Activated gamma-delta T cell treated with Interleukin-2 at 50 U/mL for 16 hours (primary cell): ENCODE data around the gene KCND2.

Source experiments
- DNase-seq: peaks from one replicate; pipeline ENCODE4 v3.0.0-alpha.2; 2020

Gene KCND2

DNA sequence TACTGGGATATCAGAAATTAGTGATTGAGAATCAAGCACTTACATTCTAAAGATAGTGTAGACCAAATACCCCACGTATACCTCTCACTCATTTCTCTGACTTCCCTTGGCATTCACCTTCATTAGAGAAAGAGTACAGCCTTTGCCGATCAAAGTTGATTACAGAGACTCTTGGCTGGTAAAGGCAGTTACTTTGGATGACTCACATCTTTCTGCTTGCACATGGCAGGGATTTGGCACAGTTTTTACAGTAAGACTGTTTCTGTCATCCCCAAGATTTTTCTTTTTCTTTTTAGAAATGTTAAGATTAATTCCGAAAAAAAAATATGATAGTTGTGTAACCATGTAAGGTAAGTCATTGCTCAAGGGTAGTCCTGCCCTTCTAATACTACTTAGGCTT, 442.0 kb downstream of the KCND2 start:
- no peak for DNase-seq

DNA sequence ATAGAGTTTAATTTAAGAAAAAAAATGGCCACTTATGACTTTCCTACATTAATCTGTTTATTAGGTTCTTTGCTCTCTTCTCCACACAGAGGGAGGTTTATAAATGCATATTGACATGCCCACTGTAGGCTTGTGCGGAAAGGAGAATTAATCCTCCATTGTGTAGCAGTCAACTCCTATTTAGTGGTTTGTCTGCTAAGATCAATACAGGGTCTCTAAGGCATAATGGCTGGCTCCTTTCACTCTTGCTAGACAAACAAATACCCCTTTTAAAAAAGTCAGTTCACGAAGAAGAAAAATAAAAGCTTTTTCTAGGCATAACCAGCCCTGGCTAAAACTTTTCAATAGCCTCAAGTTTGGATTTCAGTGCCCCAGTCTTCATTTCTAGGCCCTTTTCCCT, 443.3 kb downstream of the KCND2 start:
- DNase-seq = no peak

DNA sequence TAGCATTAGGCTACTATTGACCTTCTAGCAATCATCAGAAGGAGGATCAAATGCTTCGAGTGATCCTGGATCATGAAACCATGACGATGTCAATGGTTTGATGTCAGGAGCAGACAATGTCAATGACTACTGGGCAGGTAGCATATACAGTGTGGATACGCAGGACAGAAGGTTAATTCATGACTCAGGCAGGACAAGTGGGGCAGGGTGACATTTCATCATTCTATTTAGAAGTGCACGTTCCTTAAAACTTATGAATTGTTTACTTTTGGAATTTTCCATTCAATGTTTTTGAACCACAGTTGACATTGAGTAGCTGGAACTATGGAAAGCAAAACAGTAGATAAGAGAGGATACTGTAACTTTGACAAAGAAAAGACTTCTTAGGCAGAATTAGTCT, 444.2 kb downstream of the KCND2 start:
- DNase-seq = no peak

DNA sequence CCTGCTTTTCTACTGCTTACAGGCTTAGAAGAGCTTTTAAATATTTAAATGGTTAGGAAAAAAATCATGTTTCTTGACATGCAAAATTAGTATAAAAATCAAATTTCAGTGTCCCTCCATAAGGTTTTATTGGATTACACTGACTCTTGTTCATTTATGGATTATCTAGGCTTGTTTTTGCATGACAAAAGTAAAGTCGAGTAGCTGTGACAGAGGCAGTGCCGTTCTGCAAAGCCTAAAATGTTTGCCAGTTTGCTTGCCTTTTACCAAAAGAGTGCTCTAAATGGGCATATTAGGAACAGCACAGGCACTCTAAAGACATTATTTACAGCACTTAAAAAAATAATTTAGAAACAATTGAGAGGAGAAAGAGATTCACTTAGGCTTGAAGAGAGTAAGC, 445.4 kb downstream of the KCND2 start:
- no peak for DNase-seq

DNA sequence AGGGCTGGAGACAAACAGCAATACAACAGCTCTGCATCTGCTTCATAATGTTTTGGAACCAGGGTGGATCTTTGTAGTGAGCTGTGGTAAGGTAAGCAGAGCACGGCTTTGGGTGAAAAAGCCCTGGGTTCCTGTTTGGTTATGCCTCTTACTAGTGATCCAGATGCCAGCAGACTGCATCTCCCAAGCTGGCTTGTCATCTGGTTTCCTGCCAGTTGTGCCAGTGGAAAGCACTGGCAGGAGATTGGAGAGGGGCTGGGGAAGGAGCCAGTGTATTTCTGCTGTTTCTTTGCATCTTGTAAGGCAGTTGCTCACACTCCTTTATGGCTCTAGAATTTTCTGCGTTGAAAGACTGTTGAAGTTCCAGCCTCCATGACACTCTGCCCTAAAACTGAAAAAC, 447.3 kb downstream of the KCND2 start:
- no peak for DNase-seq

DNA sequence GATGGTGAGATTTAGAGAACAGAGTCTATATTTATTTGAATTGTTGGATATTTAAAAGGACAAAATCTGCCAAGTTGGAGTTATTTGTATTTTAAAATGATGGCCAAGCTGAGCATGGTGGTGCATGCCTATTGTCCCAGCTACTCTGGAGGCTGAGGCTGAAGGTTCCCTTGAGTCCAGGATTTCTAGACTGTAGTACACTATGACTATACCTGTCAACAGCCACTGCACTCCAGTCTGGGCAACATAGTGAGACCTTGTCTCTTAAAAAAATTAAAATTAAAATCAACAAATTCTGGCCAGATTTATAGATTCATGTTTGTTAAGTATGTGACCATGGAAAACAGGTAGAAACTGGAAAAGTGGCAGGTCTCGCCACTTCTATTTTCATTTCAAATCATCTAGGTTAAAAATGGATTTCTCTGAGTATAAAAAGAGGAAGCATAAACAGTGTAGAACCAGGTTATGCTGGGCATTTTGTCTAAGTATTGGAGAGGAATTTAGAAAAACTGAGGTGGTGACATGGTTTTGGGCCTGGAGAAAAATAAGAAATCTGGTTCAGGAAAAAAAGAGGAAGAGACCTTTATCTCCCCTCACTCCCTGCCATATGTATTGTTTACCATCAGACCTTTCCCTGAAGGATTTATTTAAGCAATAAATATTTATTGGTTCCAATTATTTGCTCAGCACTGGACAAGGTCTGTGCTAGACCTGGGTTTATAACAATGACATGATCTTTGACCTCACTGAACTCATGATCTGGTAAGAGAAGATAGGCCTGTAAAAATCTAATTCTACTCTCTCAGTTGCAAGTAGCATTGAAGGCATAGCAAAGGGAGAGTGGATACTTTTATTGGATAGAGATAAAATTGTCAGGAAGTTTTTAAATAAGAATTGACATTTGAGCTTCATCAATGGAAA, 450.8 kb downstream of the KCND2 start:
- DNase-seq = no peak

DNA sequence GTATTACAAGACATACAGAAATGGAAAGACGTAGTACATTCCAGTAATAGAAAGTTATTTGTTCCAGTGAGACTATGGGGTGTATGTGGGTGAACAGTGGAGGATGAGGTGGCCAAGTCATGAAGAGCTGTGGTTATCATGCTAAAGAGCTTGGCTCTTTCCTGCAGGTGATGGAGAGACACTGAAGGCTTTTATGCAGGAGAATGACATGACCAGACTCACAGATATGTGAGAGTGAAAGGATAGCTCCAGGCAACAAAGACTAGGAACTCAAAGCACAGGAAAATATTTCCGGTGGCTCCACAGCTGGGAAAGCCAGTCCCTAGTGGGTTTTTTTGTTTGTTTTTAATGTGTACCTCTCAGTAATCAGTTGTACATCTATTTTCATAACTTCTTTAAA, 451.5 kb downstream of the KCND2 start:
- DNase-seq = no peak

DNA sequence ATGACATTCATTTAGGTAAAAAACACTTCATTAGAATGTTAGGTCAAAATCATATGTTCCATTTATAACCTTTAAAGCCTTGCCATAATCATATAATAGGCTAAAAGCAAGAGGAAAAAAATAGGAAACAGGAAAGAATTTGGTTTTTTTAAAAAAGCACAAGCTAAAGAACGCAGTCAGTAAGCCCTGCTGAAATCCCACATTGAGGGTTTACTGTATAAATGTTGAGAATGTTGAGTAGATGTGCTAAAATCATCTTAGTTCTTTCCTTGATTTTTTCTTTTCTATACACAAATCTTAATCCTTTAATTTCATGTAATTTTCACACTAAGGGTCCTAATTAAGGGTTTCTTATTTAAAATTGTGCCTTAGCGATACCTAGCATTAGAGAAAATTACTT, 452.0 kb downstream of the KCND2 start:
- no peak for DNase-seq

DNA sequence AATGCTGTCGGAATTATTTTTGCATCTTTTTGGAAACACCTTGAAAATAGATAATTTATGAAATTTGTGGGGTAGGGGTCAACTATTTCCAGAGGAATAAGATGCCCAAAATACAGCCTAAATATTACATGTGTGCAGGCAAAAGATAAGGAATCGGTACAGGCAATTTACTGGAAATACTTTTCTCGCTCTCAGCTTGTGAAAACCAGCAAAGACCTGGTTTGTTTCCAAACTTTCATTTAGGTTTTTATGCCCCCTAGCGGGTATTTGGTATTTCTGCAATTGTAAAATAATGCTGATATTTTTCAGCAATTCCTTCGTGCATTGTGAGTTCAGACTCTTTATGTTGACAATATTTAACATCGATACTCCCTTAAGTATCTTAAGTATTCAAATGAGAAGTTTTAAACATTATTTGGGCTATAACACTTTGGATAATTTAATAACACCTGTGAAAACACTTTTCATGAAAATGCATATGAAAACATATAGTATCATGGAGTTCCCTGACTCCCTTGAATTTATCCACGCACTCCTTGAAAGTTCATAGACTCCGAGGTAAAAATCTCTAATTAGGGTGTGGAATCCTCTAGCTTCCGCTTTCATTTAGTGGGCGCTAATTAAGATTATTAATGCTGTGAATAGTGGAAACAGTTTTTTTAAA, 452.5 kb downstream of the KCND2 start:
- DNase-seq = no peak

DNA sequence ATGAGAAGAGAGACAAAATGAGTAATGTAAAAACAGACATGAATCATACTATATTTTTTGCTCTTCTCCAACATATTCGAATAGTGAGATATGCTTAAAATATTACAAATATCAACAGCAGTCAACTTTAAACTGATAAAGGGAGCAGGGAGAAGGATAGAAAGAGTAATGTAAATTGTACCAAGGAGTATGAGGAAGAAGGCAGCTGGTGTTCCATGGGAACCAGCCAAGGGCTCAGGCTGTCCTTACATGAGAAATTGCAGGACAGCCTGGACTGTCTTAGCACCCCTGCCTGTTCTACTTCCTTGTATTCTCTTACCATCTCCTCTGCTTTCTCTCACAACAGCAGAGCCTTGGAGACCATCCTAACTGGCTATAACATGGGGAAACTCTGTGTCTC, 456.3 kb downstream of the KCND2 start:
- no peak for DNase-seq

DNA sequence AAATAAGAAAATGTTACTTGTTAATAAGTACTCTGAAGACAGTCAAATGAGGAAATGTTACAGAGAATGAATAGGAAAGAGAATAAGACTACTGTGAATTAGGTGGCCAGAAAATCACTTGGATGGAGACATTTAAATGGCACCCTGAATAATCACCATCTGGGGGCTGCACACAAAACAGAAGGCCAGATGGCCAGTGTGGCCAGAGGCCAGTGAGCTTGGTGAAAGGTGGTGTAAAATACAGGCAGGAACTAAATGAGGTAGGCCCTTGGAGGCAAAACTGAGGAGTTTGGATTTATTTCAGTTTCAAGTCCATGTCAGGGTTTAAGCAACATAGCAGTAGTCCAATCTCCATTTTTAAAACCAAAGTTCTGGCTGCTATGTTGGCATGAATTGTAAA, 458.3 kb downstream of the KCND2 start:
- no peak for DNase-seq

DNA sequence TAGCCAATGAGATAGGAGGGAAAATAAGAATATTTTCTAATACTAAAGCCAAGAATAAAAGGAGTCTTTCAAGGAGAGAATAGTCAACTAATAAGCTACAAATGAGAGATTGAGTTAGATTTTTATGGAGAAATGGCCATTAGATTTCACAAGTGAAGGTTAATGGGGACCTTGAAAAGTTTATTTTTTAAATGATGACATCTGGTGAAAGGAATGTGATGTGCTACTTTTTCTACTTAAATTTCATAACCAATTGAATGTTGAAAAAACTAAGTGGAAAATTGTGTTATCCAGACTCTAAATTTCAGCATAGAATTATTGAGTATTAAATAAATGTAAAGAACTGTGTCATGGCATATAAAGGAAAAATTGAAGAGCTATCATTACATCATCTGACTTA, 459.3 kb downstream of the KCND2 start:
- DNase-seq = no peak

DNA sequence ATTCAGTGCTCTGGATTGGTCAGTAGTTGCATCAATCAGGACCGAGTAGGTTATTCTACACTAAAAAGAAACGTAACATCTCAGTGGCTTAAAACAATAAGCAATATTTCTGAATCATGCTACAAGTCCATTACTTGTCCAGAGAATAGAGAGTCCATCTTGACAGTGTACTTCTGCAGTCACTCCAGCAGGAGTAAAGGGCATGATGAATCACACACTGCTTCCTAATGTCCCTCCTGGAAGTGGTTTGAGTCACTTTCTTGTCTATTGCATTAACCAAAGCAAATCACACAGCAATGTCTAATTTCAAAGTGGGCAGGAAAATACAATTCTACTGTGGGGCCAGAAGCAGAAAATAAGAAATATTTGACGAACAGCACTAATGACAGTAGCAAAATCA, 460.2 kb downstream of the KCND2 start:
- no peak for DNase-seq

DNA sequence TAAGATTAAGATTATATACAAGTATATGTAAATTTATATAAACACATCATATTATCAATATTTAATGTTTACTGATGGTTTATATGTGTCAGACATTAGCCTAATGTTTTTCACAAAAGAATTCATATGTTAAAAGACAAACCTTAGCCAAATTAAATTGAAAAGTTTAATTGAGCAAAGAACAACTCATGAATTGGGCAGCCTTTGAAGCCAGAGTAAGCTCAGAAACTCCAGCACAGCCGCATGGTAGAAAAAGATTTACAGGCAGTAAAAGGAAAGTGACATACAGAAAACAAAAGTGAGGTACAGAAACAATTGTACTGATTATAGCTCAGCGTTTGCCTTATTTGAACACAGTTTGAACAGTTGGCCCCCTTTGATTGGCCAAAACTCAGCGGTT, 460.9 kb downstream of the KCND2 start:
- no peak for DNase-seq

DNA sequence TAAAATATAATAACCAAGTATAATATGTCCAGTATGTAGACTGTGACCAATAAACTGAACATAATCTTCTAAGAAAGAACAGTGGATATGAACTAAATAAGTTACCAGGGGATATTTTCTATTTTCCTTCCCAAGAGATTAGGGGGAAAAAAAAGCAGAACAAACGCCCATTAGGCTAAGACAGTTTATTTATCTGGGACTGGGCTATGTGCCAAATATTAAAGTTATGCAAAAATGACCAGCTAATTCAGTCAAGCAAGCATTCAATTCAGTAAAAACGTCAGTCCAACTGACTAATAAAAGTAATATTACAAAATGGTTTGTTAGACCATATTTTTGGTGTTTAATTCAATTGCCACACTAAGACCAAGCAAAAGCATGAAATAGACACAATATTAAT, 462.8 kb downstream of the KCND2 start:
- DNase-seq = no peak

DNA sequence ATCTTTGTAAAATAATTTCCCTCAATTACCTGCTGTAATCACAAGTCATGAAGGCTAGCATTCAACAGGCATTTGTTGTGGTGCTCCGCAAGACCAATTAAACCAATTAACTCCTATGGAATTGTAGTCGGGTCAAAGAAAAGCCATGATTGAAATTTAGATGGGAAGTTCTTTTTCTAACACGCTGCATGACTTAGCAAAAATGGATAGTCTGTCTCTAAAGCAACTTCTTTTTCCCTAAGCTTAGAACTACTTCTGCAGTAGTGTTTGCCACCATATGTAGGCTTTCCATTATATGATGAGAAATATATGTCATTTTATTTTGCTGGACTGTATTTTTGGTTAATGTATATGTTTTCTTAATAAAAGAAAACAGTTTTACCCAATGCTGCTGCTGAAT, 465.8 kb downstream of the KCND2 start:
- DNase-seq = no peak

DNA sequence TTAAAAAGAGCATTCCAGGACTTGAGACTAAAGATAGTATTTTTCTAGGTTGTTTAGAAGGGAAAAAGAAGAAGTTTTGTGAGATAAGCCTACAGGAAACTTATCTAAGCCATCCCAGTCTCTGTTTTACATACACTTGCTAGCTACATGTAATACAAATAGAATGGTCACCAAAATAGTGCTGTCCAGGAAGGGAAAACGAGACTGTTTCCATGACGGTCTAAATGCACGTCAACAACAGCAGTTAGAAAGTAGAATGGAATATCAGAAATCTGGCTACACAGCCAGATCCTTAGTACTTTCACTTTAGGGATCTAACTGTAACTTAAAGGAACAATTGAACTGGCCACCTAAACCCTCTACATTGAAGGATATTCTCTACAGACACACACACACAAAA, 467.4 kb downstream of the KCND2 start:
- no peak for DNase-seq

DNA sequence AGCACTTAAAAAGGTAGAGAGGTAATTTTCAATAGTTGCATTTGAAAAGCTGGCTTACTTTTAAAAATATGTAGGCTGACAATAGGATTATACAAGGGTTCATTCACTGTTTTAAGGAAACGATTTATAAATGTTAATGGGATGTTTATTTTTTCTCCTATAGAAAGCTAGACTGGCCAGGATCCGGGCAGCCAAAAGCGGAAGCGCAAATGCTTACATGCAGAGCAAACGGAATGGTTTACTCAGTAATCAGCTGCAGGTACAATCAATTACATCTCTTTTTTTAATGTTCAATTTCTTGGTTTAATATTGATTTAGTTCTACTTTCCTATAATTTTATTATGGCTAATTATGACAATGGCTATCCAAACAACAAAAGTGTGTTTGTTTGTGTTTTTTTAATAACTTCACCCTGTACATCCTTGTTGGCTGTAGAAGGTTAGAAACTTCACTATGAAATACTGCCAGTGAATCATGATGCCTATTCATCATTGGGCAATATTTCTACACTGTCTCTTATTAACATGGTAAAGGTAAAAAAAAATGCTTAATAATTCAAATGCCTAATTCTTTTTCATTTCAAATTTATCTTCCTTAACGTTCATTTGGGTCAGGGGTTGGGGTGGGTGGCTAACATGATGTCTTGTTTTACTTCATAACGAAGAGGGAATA, 468.5 kb downstream of the KCND2 start:
- no peak for DNase-seq

DNA sequence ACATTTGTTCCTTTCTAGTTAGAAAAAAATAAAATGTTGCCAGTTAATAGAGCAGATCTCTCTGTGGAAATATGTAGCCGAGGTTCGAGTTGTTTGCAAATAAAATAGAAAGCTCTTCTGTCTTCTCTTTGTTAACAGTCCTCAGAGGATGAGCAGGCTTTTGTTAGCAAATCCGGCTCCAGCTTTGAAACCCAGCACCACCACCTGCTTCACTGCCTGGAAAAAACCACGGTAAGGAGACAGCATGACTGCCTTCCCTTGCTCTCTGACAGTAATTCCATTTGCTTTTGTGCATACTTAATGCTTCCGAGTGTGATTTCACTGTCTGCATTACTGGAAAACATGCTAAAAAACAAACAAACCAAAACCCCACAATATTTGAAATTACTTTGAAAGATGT, 469.4 kb downstream of the KCND2 start:
- no peak for DNase-seq

DNA sequence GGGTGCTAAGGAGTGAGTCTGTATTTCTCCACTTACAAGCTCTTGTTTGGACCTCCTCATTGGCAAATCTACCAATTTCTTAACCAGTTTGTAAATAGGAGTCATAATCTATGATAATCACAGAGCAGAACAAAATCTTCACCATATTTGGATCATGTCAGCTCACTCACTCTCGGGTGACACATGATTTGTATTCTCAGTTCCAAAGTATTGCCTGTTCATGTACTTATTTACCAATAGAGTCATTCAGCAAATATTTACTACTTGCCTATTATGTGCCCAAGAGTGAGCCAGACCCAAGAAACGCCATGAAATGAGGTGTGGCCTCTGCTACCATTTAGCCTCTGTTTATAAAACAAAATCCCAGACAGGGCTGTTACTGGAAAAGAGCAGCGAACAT, 470.2 kb downstream of the KCND2 start:
- DNase-seq = no peak

DNA sequence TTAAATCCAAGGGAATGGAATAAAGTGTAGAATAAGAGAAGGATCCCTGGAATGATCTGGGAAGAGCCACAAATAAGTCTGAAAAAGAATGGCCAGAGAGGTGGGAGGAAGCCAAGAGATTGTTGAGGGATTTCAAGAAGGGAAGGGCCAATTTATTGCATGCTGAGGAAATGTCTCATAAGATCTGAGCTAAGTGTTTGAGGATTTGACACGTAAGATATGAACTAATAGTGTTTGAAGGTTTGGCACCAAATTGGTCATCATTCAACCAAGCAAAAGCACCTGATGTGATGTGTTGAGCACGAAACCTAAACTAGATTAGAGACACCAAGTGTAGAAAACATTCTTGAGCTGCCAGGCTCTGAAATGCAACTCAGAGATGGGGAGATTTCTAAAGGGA, 487.1 kb downstream of the KCND2 start:
- no peak for DNase-seq

DNA sequence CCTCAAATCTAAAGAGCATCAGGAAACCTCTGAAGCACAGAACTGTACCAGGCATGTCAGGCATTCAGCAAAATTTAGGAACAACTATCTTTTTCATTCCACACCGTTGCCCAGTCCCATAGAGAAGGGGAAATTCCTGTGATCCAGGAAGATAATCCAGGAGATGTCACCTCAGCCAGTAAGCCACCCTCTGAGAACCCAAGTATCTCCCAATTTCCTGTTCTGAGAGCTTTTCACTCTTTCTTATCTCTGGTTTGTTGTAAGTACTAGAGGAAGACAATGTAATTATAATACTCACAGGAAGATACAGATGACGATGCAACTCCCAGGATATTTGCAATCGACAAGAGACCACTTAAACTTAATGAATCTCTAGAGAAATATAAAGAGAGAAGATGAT, 487.9 kb downstream of the KCND2 start:
- no peak for DNase-seq

DNA sequence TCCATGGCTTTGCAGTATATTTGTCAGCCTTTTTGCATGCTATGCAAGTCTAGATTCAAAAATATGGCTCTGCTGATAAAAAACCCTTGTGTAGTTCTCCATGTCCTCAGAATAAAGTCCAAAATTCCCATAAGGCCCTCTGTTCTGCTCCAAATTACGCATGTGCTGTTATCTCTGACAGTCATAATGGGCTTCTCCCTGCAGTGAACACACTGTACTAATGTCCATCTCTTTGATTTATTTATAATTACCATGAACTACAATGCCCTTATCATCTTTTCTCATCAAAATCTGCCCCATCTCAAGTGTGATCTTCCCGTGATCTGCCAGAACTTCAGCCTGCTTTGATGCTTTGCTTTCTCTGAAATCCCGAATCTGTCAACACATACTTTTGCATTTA, 497.2 kb downstream of the KCND2 start:
- DNase-seq = no peak

DNA sequence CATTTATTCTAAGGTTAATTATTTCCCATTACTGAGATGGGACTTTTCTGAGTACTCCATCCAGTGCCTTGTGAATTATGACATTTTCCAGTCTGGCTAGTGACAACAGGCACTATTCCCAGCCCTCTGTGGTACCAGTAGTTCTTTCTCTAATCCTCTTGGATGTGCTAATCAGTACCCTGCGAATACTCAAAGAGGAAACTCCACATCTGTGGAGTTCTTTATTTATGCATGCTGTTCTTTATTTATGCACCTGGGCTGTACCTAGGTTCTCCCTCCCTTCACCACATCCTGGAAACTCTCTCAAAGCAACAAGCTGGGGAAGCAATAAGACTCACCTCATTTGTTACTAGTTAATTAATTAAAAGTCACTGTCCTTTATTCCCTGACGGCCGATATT, 501.5 kb downstream of the KCND2 start:
- DNase-seq = no peak
